Measurements from ENCODE around the gene FAHD1. TPM values are rescaled to one million over a fixed set of nuclear protein-coding genes. Genes with fewer than 3 reads are reported as not detected.
A peak's percentile ranks its signal among the peaks of the same experiment; 100 is the strongest.

FAHD1 gene
- polyA plus RNA-seq, 1 donor from 2014 or later = 73.5 TPM

DNA sequence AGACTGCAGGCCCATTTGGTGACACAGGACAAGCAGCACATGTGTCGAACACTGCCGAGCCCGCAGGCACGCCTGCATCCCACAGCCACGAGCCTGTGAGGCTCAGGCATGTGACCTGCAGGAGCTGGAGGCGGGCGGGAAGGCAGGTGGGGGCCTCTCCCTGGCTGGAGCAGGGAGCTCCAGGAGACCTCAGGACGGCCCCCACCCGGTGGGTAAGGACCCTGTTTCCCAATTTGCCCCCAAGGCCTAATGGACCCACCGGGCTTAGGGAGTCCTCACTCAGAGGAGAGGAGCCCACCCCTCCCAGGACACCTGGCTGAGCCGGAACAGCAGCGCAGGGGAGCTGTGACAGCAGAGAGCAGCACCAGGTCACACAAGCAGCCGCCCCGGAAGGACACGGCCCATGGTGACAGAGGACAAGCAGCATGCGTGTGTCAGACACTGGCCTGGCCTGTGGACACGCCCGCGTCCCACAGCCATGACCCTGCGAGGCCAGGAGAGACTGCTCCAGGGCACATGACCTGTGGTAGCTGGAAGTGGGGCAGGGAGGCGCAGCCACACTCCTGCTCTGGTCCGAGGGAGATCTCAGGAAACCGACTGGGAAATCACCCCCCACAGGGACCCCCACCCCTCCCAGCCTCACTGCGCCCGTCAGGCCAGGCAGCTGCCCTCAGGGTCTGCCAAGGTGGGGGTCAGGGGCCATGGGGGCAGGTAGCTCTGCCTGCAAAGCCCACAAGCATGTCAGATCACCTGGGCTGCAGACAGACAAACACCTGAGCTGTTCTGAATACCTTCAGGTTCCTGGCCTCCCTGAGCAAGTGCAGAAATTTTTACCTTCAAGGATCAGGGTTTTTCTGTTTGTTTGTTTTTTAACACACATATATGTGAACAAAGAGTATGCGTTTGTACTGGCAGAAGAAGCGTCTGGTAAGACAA lies 47.0 kb upstream of the FAHD1 start:
- no peaks in the 10 kb centered on the region for H3K27me3 ChIP-seq (ENCODE audit: insufficient read depth, low read depth, low read length)
- no peaks in the 10 kb centered on the region for H3K9me2 ChIP-seq (ENCODE audit: insufficient read depth, low read length)
- H3K4me2 ChIP-seq (ENCODE audit: low read length) = no peak overlapping the region
- no peaks in the 10 kb centered on the region for H3K36me3 ChIP-seq (ENCODE audit: insufficient read depth, low read length)
- H3F3A ChIP-seq (ENCODE audit: insufficient read depth, low read length, poor library complexity, severe bottlenecking) = no peaks in the 10 kb centered on the region
- TF ChIP-seq TAF1 (IDR thresholded peaks at IDR 0.05; ENCODE audit: low read depth) (no peak), MXI1 (conservative IDR thresholded peaks at IDR 0.05; ENCODE audit: poor library complexity, severe bottlenecking) (no peak), POLR2AphosphoS5 (IDR thresholded peaks at IDR 0.05) (no peak), EZH2 (IDR thresholded peaks at IDR 0.05; ENCODE audit: borderline replicate concordance, insufficient read depth, low read length, poor library complexity, severe bottlenecking) (no peak), REST (IDR thresholded peaks at IDR 0.05; ENCODE audit: borderline replicate concordance) (no peak), EP300 (conservative IDR thresholded peaks at IDR 0.05; ENCODE audit: poor library complexity, severe bottlenecking) (no peak), SMC3 (conservative IDR thresholded peaks at IDR 0.05; ENCODE audit: poor library complexity) (no peak), CTCF (IDR thresholded peaks at IDR 0.05; ENCODE audit: poor library complexity, severe bottlenecking) (no peak), RAD21 (conservative IDR thresholded peaks at IDR 0.05) (no peak)
- no peak overlapping the region for H3K27ac ChIP-seq (ENCODE audit: low read length)
- peaks cover 31% of the 10 kb centered on the region for H3K79me2 ChIP-seq (replicated peaks; ENCODE audit: insufficient read depth, low read length)
- no peak overlapping the region for H3K4me3 ChIP-seq (ENCODE audit: low read length)
- H2AFZ ChIP-seq (ENCODE audit: low read depth, low read length) = no peak overlapping the region
- no peak overlapping the region for H3K9ac ChIP-seq (ENCODE audit: low read length)
- H3K9me3 ChIP-seq (ENCODE audit: low read length) = no peaks in the 10 kb centered on the region
- H4K20me1 ChIP-seq (ENCODE audit: insufficient read depth) = peaks cover 28% of the 10 kb centered on the region

DNA sequence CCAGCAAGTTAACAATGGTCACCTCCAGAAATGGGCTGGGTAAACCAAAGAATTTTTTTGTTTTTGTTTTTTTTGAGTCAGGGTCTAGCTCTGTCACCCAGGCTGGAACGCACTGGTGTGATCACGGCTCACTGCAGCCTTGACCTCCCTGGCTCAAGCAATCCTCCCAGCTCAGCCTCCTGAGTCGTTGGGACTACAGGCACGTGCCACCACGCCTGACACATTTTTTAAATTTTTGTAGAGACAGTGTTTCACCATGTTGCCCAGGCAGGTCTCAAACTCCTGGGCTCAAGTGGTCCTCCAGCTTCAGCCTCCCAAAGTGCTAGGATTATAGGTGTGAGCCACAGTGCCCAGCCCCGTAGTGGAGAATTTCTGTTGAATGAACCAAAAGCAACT lies 46.3 kb upstream of the FAHD1 start:
- no peaks in the 10 kb centered on the region for H3K36me3 ChIP-seq (ENCODE audit: insufficient read depth, low read length)
- H3K4me2 ChIP-seq (ENCODE audit: low read length) = no peak overlapping the region
- peaks cover 34% of the 10 kb centered on the region for H3K79me2 ChIP-seq (replicated peaks; ENCODE audit: insufficient read depth, low read length)
- no peaks in the 10 kb centered on the region for H3K27me3 ChIP-seq (ENCODE audit: insufficient read depth, low read depth, low read length)
- H3K9ac ChIP-seq (ENCODE audit: low read length) = peak overlapping the region; percentile 82
- H2AFZ ChIP-seq (ENCODE audit: low read depth, low read length) = no peak overlapping the region
- peaks cover 28% of the 10 kb centered on the region for H4K20me1 ChIP-seq (ENCODE audit: insufficient read depth)
- H3F3A ChIP-seq (ENCODE audit: insufficient read depth, low read length, poor library complexity, severe bottlenecking) = no peaks in the 10 kb centered on the region
- H3K9me3 ChIP-seq (ENCODE audit: low read length) = no peaks in the 10 kb centered on the region
- peak overlapping the region; percentile 95 for H3K4me3 ChIP-seq (ENCODE audit: low read length)
- H3K9me2 ChIP-seq (ENCODE audit: insufficient read depth, low read length) = no peaks in the 10 kb centered on the region
- no peak for TF ChIP-seq EZH2 (IDR thresholded peaks at IDR 0.05; ENCODE audit: borderline replicate concordance, insufficient read depth, low read length, poor library complexity, severe bottlenecking)
- TF ChIP-seq CTCF (IDR thresholded peaks at IDR 0.05; ENCODE audit: poor library complexity, severe bottlenecking) = no peak
- TF ChIP-seq REST (IDR thresholded peaks at IDR 0.05; ENCODE audit: borderline replicate concordance) = no peak
- TF ChIP-seq EP300 (conservative IDR thresholded peaks at IDR 0.05; ENCODE audit: poor library complexity, severe bottlenecking) = no peak
- no peak for TF ChIP-seq RAD21 (conservative IDR thresholded peaks at IDR 0.05)
- no peak for TF ChIP-seq MXI1 (conservative IDR thresholded peaks at IDR 0.05; ENCODE audit: poor library complexity, severe bottlenecking)
- no peak for TF ChIP-seq POLR2AphosphoS5 (IDR thresholded peaks at IDR 0.05)
- no peak for TF ChIP-seq SMC3 (conservative IDR thresholded peaks at IDR 0.05; ENCODE audit: poor library complexity)
- TF ChIP-seq TAF1 (IDR thresholded peaks at IDR 0.05; ENCODE audit: low read depth) = no peak
- no peak overlapping the region for H3K27ac ChIP-seq (ENCODE audit: low read length)

Data from neural cell (in vitro differentiated cells).